ENCODE data around the gene C2orf49.

- TF ChIP-seq POLR2AphosphoS5 (IDR thresholded peaks at IDR 0.05; ENCODE audit: low read depth, low read length) (no peak), POLR2A (IDR thresholded peaks at IDR 0.05; ENCODE audit: low read depth, low read length) (no peak), SPI1 (IDR thresholded peaks at IDR 0.05; ENCODE audit: low read depth, low read length) (no peak), TAF1 (IDR thresholded peaks at IDR 0.05; ENCODE audit: low read depth, low read length) (no peak), PAX5 (IDR thresholded peaks at IDR 0.05; ENCODE audit: insufficient read depth, low read length, severe bottlenecking) (no peak), POU2F2 (IDR thresholded peaks at IDR 0.05; ENCODE audit: low read depth, low read length) (no peak)
Observed at GRCh38 chr2:105383432-105384166, 46.3 kb downstream of the C2orf49 start.

Data from GM12891 (cell line).